ENCODE results near the gene TGFBR3.

TGFBR3 gene

DNA sequence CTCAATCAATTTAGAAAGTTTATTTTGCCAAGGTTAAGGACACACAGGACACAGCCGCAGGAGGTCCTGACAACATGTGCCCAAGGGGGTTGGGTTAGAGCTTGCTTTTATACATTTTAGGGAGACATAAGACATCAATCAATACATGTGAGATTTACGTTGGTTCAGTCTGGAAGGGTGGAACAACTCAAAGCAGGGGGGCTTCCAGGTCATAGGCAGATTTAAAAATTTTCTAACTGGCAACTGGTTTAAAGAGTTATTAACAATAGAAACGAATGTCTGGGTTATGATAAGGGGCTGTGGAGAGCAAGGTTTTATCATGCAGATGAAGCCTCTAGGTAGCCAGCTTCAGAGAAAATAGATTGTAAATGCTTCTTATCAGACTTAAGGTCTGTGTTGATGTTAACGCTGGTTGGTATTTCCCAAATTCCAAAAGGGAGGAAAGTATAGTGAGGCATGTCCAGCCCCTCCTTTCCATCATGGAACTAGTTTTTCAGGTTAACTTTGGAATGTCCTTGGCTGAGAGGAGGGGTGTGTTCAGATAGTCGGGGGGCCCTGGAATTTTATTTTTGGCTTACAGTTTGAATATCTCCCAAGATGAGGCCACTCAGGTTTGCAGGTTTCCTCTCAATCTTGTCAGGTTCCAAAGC is 31.0 kb upstream of the TGFBR3 start:
- Histone ChIP-seq H3K27ac (ENCODE audit: low read length) (no peak overlapping the region), H3K36me3 (ENCODE audit: insufficient read depth, low read length) (no peaks in the 10 kb centered on the region), H3K4me1 (ENCODE audit: insufficient read depth, low read length) (no peaks in the 10 kb centered on the region), H3K4me2 (ENCODE audit: insufficient read depth, low read length) (no peak overlapping the region), H3K4me3 (ENCODE audit: low read depth in 1 of 2, low read length in 2 of 2) (no peak overlapping the region), H4K20me1 (ENCODE audit: insufficient read depth, low read length) (no peaks in the 10 kb centered on the region), H3K79me2 (ENCODE audit: insufficient read depth, low read length) (no peaks in the 10 kb centered on the region), H3K9ac (ENCODE audit: low read depth, low read length) (no peak overlapping the region), H3K27me3 (ENCODE audit: insufficient read depth, low read length, poor library complexity) (peaks cover 2% of the 10 kb centered on the region), H3K9me3 (ENCODE audit: insufficient read depth, low read length, severe bottlenecking) (no peaks in the 10 kb centered on the region), H2AFZ (ENCODE audit: low read depth, low read length) (no peak overlapping the region)
- TF ChIP-seq EZH2 (IDR thresholded peaks at IDR 0.05; ENCODE audit: borderline replicate concordance, low read depth, low read length, severe bottlenecking): no peak
- TF ChIP-seq CTCF (IDR thresholded peaks at IDR 0.05; ENCODE audit: borderline replicate concordance, extremely low read depth, low read length, poor library complexity, severe bottlenecking): no peak
- no peak for ATAC-seq (ENCODE audit: insufficient read depth, low read depth)
- no peak for DNase-seq

GRCh38 chr1:91916046-91916445 is 30.1 kb upstream of the TGFBR3 start:
- TF ChIP-seq EZH2 (IDR thresholded peaks at IDR 0.05; ENCODE audit: borderline replicate concordance, low read depth, low read length, severe bottlenecking) (no peak), CTCF (IDR thresholded peaks at IDR 0.05; ENCODE audit: borderline replicate concordance, extremely low read depth, low read length, poor library complexity, severe bottlenecking) (no peak)
- Histone ChIP-seq H3K4me3 (ENCODE audit: low read depth in 1 of 2, low read length in 2 of 2) (no peak overlapping the region), H3K9ac (ENCODE audit: low read depth, low read length) (no peak overlapping the region), H3K79me2 (ENCODE audit: insufficient read depth, low read length) (no peaks in the 10 kb centered on the region), H3K27ac (ENCODE audit: low read length) (no peak overlapping the region), H3K4me1 (ENCODE audit: insufficient read depth, low read length) (no peaks in the 10 kb centered on the region), H3K4me2 (ENCODE audit: insufficient read depth, low read length) (no peak overlapping the region), H3K9me3 (ENCODE audit: insufficient read depth, low read length, severe bottlenecking) (no peaks in the 10 kb centered on the region), H2AFZ (ENCODE audit: low read depth, low read length) (no peak overlapping the region), H4K20me1 (ENCODE audit: insufficient read depth, low read length) (no peaks in the 10 kb centered on the region), H3K27me3 (ENCODE audit: insufficient read depth, low read length, poor library complexity) (peaks cover 2% of the 10 kb centered on the region), H3K36me3 (ENCODE audit: insufficient read depth, low read length) (no peaks in the 10 kb centered on the region)
- ATAC-seq (ENCODE audit: insufficient read depth, low read depth): no peak
- DNase-seq: no peak

- Histone ChIP-seq H2AFZ (ENCODE audit: low read depth, low read length) (no peak overlapping the region), H3K79me2 (ENCODE audit: insufficient read depth, low read length) (no peaks in the 10 kb centered on the region), H3K27ac (ENCODE audit: low read length) (no peak overlapping the region), H4K20me1 (ENCODE audit: insufficient read depth, low read length) (no peaks in the 10 kb centered on the region), H3K4me3 (ENCODE audit: low read depth in 1 of 2, low read length in 2 of 2) (no peak overlapping the region), H3K9me3 (ENCODE audit: insufficient read depth, low read length, severe bottlenecking) (no peaks in the 10 kb centered on the region), H3K4me1 (ENCODE audit: insufficient read depth, low read length) (no peaks in the 10 kb centered on the region), H3K9ac (ENCODE audit: low read depth, low read length) (no peak overlapping the region), H3K36me3 (ENCODE audit: insufficient read depth, low read length) (no peaks in the 10 kb centered on the region), H3K4me2 (ENCODE audit: insufficient read depth, low read length) (no peak overlapping the region), H3K27me3 (ENCODE audit: insufficient read depth, low read length, poor library complexity) (peaks cover 2% of the 10 kb centered on the region)
- TF ChIP-seq CTCF (IDR thresholded peaks at IDR 0.05; ENCODE audit: borderline replicate concordance, extremely low read depth, low read length, poor library complexity, severe bottlenecking) (no peak), EZH2 (IDR thresholded peaks at IDR 0.05; ENCODE audit: borderline replicate concordance, low read depth, low read length, severe bottlenecking) (no peak)
- ATAC-seq (ENCODE audit: insufficient read depth, low read depth) (no peak), DNase-seq (no peak)
Observed at GRCh38 chr1:91913018-91913417, 27.1 kb upstream of the TGFBR3 start.

Measured in DND-41 (cell line).